ENCODE results near the gene DDX1.
A peak's percentile ranks its signal among the peaks of the same experiment; 100 is the strongest.
"Not testable (repeated sequence)": the region's sequence is repeated elsewhere in the genome, so short reads cannot be mapped to it uniquely, and the experiment has no call there.

Gene DDX1

GRCh38 chr2:15591692-15592463 is at the start of gene DDX1:
Gene DDX1 (plus strand): TSS chr2:15591868. CDS start chr2:15591934, 66 bp downstream.
- peak; percentile 89 for DNase-seq (ENCODE audit: low spot score)

- DNase-seq (ENCODE audit: low spot score), result not testable (repeated sequence)
These were observed 49.4 kb upstream of the DDX1 start for GRCh38 chr2:15542269-15542668.

DNA sequence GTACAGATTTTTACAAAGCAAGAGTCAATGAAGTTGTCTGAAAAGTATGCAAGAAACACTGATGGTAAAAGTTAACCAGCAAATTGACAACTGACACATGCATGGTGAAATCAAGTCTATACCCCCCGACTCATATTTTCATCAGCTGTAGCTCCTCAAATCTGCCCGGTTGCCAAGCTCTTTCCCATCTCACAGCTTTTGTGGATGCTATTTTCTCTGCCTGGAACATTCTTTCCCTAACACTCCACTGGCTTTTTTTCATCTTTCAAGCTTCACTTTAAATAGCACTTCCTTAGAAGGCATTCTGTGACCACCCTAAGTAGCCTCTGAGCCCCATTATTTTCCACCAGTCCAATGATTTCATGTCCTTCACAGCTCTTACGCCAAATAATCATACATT is 48.6 kb upstream of the DDX1 start:
- no peak for DNase-seq (ENCODE audit: low spot score)

- DNase-seq (ENCODE audit: low spot score), result no peak
These were observed 48.1 kb upstream of the DDX1 start for GRCh38 chr2:15543541-15543940.

DNA sequence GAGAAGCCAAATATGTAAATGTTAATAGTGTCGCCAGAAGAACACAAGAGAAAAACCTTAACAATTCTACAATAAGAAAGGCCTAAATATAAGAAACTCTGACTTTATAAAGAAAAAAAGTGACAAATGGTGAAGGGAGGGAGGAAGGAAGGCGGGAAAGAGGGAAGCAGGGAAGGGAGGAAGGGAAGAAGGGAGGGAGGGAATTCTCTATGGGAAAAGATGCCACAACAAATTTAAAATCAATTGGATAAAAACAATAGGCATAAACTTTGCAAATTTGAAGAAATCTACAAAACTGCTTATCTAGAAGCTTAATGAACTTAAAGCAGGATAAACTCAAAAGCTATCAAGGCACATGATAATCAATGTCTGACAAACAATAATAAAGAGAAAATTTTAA is 47.4 kb upstream of the DDX1 start:
- no peak for DNase-seq (ENCODE audit: low spot score)

GRCh38 chr2:15546297-15547098 is 45.2 kb upstream of the DDX1 start:
- DNase-seq (ENCODE audit: low spot score), result no peak

GRCh38 chr2:15547115-15547876 is 44.4 kb upstream of the DDX1 start:
- no peak for DNase-seq (ENCODE audit: low spot score)

- DNase-seq (ENCODE audit: low spot score), result no peak
These were observed 42.7 kb upstream of the DDX1 start for GRCh38 chr2:15548974-15549373.

DNA sequence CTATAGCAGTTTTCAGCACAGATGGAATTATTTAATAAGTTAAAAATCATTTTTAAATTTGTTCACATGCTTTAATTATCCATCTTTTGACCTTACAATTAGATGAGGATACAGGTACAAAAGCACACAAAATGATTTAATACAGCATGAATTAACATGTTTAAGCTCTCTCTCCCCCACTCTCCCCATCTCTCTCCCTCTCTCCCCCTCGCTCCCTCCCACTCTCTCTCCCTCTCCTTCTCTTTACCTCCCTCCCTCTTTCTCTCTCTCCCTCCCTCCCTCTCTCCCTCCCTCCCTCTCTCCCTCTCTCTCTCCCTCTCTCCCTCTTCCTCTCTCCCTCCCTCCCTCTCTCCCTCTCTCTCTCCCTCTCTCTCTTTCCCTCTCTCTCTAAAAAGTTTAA is 38.1 kb upstream of the DDX1 start:
- no peak for DNase-seq (ENCODE audit: low spot score)

DNA sequence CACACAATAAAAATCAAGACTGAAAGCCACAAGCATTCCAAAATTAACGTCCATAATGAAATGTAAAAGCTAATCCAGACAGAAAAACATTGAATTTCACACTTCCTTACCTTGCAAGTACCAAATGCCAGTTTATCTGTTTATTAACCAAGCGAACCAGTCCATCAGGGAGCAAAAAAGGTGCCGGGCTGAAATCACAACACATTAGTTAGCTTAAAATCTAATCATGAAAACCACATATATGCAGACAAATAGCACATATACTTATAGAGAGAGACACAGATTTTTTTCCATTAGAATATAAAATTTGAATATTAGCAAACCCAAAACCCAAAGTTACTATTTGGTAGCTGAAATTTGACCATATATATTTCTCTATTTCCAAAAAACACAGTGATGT is 37.7 kb upstream of the DDX1 start:
- DNase-seq (ENCODE audit: low spot score), result no peak

DNA sequence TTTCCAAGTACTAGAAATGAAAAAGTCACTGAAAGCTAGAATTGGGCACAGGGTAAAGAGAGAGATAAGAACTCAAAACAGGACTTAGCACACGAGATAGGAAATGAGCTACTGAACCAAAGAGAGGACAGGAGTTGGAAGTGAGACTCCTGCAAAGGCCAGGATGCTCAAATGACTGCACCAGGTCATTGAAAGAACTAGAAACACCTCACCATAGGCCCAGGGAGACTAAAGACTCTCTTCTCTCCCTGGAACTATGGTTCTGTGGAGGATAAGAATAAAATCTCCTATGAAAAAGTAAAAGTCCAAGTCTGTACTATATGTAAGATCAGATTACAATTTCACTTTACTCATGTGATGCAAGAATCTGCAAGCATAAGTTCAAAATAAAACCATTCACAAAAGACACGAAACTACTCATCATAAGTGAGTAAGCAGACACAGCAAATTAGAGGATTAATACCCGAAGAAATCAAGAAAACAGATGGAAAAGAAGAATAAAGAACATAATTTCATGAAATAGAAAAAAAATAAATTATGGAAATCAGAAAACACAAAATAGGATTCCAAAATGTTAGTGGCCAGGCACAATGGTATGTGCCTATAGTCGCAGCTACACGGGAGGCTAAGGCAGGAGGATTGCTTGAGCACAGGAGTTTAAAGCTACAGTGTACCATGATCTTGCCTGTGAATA is 37.0 kb upstream of the DDX1 start:
- no peak for DNase-seq (ENCODE audit: low spot score)

DNA sequence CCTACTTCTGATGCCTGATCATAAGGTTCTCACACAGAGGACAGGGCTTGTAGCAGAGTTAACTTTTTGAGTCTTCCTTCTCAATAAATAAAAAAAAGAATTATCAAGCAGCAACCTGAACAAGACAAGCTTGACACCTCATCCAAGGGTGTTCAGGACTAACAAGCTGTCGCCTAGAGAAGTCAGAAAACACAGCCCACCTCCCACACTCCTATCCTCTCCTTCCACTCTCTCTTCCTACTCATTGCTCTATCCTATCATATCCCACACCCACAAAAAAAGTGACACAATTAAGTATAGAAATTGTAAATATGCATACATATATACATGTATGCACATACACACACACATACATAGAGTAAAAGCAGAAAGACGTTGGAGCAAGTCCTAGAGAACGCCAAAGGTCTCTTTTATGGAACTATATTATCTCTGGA is 35.9 kb upstream of the DDX1 start:
- DNase-seq (ENCODE audit: low spot score), result no peak

GRCh38 chr2:15556311-15556930 is 35.2 kb upstream of the DDX1 start:
- no peak for DNase-seq (ENCODE audit: low spot score)

DNA sequence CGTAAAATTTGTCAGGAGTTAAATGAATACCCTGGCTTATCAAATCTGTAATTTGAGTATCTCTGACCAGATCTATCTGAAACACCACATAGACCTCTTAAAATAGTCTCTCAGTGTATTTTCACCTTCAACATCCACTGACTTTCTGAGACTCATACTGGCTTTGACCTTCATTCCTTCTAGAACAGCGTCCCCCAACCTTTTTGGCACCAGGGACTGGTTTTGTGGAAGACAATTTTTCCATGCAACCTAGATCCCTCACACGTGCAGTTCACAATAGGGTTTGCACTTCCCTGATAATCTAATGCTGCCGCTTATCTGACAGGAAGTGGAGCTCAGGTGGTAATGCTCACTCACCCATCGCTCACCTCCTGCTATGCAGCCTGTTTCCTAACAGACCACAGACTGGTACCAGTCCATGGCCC is 33.8 kb upstream of the DDX1 start:
- DNase-seq (ENCODE audit: low spot score), result no peak

GRCh38 chr2:15559379-15560139 is 32.1 kb upstream of the DDX1 start:
- no peak for DNase-seq (ENCODE audit: low spot score)

- no peak for DNase-seq (ENCODE audit: low spot score)
These were observed 31.3 kb upstream of the DDX1 start for GRCh38 chr2:15560140-15560987.

GRCh38 chr2:15560988-15561573 is 30.6 kb upstream of the DDX1 start, which contains the start of gene NBAS:
Gene NBAS (minus strand): TSS chr2:15561334. CDS start chr2:15561304, 30 bp downstream.
- peak; percentile 89 for DNase-seq (ENCODE audit: low spot score)

DNA sequence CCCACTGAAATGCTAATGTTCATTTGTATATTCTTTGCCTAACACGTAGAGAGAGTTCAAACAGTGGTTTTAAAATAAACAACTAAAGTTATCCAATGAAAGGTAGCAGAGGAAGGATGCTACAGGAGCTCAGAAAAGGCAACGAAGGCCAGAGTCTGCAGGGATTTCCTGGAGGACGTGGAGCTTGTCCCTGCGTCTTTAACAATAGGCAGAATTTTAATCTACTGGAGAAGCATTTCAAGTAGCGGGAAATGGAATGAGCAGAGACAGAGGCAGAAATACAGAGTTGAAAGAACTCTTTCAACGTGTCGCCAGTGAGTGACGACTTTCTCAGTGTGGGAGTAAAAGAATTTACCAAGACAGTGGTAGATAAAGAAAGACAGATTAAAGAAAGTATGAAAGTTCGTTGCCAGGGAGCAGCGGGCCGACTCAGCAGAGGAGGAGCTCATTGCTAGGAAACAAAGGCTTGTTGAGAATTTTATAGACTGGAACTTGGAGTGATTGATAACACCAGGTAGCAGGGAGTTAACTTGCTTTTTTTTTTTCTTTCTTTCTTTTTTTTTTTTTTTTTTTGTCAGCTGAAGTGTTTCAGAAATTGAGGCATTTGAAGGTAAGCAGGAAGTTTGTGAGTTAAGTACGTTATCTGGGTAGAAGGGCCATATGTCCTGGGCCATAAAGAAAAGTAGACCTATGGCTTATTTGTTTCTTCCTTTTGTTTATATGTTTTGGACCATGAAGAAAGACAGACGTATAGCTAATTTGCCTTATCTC is 29.9 kb upstream of the DDX1 start:
- DNase-seq (ENCODE audit: low spot score), result peak; percentile 24

All from CD4-positive, alpha-beta T cell treated with Interleukin-2 at 100 ng/mL for 4 hours (primary cell).